NCI-H1436 (cell line): Measurements from ENCODE around the gene SLC15A4.
"Not testable (repeated sequence)": the region's sequence is repeated elsewhere in the genome, so short reads cannot be mapped to it uniquely, and the experiment has no call there.

Source experiments
- DNase-seq: peaks from one replicate; lab custom pipeline; 2025; lab: John Stamatoyannopoulos, UW

The SLC15A4 gene

GRCh38 chr12:128844031-128844635, 20.4 kb upstream of the SLC15A4 start:
- DNase-seq: no peak

- DNase-seq: no peak
Observed at GRCh38 chr12:128843538-128843937, 19.8 kb upstream of the SLC15A4 start.

DNA sequence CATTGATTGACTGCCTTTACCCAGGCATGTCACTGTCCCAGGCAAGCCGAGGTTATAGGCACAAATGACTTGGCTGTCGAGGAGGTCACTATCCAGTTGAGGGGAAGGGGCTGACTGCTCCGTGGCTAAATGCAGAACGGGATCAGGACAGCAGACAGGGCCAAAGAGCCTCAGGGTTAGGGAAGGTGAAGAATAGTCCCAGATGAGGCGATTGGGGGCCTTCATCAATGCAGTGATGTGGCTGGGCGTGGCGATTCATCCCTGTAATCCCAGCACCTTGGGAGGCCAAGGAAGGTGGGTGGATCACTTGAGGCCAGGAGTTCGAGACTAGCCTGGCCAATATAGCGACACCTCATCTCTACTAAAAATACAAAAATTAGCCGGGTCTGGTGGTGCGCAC, 18.8 kb upstream of the SLC15A4 start:
- no peak for DNase-seq

- DNase-seq: no peak
Observed at GRCh38 chr12:128840862-128841468, 17.2 kb upstream of the SLC15A4 start.

GRCh38 chr12:128839885-128840284, 16.1 kb upstream of the SLC15A4 start:
- DNase-seq: not testable (repeated sequence)

- no peak for DNase-seq
Observed at GRCh38 chr12:128833418-128833817, 9.7 kb upstream of the SLC15A4 start.

DNA sequence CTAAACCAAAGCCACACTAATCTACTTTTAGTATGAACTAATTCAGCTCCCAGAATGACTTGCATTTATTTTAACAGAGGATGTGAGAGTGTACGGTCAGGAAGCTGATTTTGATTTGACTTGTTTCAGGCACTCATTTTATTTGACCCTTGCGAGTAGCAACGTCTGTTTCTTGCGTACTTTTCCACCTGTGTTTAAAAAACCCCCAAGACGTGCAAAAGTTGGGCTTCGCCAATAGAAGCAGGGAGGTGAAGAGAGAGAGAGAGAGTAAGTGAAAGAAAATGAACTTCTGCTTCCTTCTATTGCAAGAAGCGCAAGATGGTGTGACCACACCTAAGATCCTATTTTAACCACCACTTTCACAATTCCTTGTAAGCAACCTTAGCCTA, 6.7 kb upstream of the SLC15A4 start:
- DNase-seq: no peak

DNA sequence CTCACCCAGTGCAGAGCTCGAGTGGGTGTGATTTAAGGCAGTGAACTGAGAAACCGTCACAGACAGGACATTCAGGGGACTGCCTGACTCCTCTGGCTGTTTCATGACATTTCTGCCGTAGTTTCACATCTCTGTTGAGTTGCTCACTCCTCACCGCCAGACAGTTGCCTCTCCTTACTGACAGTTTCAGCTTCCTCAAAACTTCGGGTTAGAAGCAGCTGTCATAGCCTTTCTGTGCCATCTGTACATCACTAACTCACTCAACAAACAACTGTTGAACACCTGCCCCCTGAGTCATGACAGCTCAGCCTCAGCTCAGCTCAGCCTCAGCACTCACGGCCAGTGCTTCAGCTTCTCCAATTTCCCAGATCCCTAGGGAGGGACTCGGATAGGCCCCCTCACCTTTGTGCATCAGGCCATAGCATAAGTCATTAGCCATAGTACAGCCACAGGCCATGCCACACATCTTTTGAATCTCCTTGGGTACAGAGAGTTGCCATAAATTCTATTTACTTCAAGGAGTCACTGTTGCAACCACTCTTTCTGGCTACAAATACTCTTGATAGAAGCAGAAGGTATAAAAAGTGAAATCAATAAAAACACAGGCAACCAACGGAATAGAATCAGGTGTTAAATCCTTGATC, 6.2 kb upstream of the SLC15A4 start:
- DNase-seq: no peak

DNA sequence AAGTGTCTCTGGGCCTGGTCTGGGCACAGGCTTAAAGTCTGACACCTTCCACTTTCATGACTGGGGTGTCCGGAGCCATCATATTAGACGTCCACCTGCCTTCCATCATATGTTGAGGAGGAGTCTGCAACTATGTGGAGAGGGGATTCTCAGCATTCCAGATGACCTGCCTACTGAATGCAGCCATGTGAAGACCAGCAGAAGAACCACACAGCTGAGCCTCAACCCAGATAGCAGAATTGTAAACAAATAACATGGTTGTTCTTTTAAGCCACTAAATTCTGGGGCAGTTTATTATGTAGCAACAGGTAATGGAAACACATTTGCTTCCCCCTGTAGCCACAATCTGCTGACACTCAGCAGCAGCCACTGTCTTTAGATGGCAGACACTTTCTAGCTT, 4.0 kb upstream of the SLC15A4 start:
- no peak for DNase-seq

DNA sequence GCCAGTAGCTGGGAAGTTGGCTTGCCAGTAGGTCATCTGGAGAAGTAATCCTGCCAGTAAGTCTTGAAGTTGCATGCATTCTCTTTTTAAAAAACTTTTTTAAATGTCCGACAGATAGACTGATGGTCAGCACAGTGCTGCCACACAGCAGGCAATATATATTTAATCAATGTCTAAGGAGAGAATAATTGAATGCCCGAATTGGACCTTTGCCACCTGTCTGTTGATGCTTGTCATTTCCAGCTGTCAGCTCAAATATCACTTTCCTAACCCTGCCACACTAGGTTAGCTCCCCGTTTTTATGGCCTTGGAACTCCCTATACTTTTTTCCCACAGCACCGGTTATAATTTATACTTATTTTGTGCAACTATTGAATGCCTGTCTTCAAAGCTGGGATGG, 2.1 kb upstream of the SLC15A4 start:
- DNase-seq: no peak

DNA sequence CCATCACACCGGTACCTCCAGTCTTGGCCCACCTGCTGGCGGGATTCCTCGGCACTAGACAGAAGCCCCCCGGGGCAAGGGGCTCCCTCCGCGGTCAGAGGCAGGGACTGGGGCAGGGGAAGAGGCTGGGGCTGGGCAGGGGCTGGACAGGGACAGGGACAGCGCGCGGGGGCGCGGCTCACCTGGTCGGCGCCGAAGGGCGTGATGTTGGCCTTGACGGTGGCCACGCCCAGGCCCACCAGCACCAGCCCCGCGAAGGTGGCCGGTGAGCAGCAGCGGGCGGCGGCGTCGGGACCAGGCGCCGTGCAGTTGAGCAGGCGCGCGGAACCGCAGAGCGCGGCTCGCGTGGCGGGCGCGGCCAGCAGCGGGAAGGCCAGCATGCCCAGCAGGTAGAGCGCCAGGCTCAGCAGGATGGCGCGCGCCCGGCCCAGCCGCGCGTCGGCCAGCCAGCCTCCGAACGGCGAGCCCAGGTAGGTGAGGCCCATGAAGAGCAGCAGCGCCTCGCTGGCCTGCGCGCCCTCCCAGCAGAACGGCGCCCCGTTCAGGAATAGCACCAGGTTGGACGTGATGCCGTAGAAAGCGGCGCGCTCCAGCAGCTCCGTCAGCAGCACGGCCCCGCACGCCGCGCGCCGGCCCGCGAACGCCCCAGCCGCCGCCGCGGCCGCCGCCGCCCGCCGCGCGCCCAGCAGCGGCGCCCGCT, 392 bp downstream of the SLC15A4 start:
- no peak for DNase-seq

DNA sequence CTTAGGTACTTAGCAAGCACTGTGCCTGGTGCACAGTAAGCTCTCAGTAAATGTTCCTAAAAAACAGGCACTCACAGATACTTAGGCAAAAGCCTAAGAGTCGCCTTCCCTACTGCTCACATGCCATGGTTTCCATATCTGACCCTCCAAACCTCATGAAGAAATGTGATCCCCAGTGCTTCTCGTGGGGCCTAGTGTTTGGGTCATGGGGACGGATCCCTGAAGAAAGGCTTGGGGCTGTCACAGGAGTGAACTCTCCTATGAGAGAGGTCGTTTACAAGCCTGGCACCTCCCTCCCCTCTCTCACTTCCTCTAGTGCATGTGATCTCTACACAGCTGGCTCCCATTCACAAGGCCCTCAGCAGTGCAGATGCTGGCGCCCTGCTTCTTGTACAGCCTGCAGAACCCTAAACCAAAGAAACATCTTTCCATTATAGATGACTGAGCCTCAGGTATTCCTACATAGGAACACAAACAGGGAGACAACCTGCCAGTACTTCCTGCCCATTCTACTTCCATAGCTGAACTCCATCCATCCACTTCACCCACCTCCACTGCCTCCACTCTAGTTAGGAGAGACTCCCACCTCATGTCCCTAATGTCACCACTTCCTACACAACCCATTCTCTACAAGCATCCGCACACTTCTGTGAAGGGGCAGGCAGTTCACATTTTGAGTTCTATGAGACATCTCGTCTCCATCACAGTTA, 2.9 kb downstream of the SLC15A4 start:
- DNase-seq: no peak

- no peak for DNase-seq
Observed at GRCh38 chr12:128820253-128820652, 3.5 kb downstream of the SLC15A4 start.

DNA sequence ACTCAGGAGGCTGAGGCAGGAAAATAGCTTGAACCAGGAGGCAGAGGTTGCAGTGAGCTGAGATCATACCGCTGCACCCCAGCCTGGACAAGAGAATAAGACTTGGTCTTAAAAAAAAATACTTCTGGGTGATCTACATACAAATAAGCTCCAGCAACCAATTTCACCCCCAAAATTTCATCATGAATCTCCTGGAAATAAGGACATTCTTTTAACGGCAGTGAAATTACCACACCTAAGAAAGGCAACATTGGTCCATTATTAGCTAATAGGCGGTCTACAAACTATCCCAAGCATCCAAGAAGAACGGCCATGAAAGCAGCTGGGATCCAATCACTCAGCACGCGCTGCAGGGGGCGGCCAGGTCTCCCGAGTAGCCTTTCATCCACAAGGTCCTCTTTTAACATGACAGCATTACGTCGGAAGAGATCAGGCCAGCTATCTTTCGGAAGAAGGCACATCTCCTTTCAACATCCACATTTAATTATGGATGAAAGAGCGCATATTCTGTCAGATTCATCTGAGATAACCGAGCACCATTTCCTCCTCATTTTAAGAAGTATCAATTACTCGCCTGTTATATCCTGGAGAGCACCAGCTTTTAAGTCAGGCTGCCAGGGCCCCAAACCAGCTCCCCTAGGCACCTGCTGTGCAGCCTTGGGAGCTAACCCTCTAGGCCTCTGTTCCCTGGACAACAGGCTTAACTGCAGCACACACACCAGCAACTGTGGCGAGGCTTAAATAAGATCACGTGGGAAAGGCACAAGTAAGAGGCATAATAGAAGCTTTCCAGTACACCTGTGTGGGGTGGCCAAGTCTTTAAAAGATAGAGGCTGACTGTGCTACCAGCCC, 4.2 kb downstream of the SLC15A4 start:
- DNase-seq: no peak

GRCh38 chr12:128818065-128819022, 5.4 kb downstream of the SLC15A4 start:
- DNase-seq: no peak

DNA sequence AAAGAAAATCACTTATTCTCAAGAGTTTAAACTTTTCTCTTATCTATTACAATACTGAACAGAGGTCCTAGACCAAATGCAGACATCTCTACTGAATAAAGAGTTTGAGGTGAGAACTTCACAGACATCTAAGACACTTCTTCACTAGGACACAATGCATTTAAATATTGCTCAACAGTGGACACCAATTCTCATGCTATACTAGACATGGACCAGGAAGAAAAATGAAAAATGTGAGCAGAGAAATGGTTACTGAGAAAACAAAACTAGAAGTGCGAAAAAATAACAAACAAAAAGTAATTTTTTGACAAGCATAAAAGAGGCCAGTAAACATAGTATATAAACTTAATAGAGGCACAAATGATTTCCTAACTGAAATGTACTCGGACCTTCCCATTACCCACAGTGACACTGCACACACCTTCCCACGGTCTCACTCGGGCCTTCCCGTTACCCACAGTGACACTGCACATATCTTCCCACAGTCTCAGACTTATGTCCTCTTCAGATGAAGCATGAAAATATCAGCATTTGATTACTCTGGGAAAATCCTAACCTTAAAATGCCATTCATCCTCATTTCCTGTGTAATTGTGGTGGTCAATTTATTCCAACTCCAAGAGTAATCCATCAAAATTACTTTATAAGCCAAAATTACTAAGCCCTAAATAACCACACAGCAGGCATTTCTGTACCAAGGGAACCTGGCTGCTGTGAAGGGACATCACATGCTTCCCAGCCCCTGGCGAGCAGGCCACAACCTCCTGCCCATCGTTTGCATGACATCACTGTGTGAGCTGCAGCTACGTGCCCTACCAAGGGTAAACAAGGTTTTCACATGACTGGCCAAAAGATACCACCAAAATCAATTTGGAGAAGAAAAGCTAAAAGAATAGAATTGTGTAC, 6.4 kb downstream of the SLC15A4 start:
- DNase-seq: no peak

- DNase-seq: no peak
Observed at GRCh38 chr12:128816643-128816920, 7.2 kb downstream of the SLC15A4 start.

- no peak for DNase-seq
Observed at GRCh38 chr12:128815779-128816642, 7.7 kb downstream of the SLC15A4 start.
